GM18508 (cell line): ENCODE measurements around the gene ZDHHC9.

Experiments used
- ATAC-seq: cut with Tn5 transposase; IDR thresholded peaks from one replicate; pipeline ENCODE4 v1.9.1; 2021; ENCODE audit warnings: moderate number of reproducible peaks; ENCODE audit not compliant: insufficient read depth, unreplicated experiment

Gene ZDHHC9

DNA sequence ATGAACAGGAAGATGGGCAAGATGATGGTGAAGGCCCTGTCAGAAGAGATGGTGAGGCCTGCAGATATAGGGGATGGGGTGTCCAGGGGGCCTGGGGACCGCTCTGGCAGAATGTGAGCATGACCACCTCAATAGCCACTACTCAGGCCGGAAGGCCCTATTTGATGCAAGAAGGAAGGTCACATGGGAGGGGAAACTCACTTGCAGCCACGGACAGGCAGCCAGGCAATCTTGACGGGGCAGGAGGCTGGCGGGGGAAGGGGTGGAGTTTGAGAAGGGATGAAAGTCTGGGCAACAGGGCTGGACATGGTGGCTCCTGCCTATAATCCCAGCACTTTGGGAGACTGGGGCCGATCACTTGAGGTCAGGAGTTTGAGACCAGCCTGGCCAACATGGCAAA lies 55.2 kb downstream of the ZDHHC9 start:
- ATAC-seq = no peak

DNA sequence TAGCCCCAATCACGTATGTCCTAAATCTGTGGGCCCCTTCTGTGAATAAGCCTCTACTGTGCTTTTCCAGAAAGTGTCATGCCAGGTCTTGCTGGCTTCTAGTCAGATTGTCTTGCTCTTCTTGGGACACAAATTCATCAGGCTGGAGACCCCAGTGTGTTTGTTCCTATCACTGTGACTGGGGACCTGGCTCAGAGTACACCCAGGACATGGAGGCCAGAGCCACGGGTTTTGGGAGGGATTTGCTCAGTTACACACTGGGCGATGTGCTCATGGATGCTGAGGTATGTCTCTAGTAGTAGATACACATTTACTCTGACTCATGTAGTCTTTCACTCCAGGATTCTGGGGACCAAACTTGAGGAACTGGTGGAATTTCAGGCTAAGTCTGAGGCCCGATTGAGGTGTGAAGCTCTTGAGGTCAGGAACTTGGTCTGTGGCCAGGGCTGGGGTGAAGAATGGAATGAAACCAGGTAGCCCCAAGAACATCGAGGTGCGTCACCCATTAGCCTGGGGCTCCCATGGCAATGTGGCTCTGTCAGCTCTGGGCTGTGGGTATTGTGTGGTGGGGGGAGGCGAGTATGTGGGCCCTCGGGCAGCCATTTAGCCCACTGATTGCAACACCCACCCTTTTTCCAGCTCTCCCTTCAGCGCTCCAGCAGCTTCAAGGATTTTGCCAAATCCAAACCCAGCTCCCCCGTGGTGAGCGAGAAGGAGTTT lies 56.2 kb downstream of the ZDHHC9 start:
- ATAC-seq = no peak

DNA sequence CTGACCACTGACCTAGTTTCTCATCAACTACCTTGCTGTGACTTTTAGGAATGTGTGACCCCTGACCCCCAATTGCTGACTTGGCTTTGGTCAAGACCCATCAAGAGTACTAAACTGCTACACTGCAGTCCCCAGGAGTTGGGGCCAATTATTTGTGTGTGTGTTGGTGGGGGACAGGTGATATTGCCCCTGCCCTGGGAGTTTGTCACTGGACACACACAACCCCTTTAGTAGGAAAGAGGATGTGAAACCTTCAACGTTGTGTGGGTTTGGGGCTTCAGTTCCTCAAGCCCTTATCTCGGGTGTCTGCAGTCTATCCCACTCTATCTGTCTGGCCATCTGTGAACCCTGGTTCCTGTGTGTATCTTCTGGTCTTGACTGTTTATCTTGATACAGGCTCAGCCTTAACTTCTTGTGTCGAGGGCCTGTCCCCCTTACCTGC lies 57.5 kb downstream of the ZDHHC9 start:
- peak; percentile 86 for ATAC-seq

DNA sequence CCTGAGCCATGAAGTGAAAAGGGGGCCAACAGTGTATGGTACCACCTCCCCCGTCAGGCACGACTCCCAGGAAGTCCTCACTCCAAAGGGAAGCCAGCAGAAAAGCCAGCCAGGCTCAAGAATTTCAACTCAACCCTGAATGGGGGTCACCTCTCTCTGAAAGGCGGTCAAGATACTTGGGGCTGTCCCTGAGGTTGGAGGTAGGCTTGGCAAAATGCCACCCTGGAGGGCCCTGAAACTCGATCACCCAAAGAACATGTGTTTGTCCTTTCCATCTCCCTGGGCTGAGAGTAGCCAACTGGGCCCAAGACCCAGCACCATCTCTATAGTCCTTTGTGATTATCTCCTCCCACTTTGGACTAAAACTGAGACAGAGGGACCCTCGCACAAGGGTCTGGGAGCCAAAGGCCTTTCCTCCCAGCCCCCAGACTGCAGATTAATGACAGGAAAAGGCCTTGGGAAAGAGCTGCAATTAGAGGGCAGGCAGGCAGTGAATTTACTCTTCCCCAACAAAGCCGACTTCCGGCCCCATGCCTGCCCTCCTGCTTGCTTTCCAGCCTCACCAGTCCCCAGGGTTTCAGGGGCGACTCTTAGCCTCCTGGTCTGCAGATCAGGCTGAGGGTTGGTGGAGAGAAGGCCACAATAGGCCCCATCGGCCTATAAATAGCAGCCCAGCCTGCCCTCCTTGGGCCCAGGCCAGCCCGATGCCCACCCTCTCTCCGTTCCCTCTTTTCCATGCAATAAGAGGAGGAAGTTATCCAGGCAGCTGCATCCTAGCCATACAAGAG lies 58.3 kb downstream of the ZDHHC9 start:
- ATAC-seq = no peak

DNA sequence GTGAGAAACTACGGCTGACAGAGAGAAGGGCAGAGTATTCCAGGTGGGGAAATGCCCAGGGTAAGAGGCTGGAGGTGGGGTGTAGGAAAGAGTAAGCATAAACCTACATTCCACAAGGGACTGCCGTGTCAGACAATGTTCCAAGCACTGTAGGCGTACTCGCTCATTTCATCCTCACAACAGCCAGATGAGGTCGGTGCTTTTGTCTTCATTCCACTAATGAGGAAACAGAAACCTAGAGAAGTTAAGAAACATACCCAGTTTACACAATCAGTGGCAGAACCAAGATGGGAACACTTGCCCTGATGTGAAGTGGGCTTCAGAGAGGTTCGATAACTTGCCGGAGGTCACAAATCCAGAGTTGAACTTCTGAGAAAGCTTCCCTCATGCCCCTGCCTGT lies 59.3 kb downstream of the ZDHHC9 start:
- ATAC-seq = no peak

DNA sequence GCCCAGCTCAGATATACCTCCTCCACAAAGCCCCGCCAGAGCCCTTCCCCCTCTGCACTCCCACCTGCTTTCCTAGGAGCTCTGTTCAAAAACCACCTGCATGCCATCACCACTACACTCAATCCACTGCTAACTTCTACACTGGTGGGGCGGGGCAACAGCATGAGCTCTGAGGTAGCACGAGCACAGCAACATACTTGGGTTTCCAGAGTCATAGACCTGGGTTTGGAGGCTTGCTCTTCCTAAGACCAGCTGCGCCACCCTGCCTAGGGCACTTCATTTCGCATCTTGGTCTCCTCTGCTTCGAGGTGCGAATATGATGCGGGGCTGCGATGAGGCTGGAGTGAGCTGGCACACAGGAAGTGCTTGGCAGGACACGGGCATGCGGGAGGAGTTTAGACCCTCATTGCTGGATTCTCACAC lies 60.4 kb downstream of the ZDHHC9 start:
- no peak for ATAC-seq

DNA sequence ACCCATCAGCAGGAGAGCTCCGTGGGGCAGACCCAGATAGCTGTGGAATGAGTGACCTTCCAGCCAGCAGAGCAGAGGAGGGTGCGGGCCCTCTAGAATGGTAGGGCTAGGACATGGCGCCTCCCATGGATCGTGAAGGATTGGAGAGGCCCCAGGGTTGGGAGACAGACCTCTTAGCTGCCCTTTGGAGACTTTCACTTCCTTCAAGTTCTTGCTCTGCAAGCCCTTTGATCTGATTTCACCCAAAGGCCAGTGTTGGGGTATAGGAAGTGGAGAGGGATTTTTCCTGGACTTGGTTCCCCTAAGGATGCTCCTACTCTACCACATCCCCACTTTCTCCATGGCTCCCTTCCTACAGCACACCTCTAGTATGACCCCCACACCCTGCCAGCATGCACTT lies 61.0 kb downstream of the ZDHHC9 start:
- ATAC-seq = no peak

DNA sequence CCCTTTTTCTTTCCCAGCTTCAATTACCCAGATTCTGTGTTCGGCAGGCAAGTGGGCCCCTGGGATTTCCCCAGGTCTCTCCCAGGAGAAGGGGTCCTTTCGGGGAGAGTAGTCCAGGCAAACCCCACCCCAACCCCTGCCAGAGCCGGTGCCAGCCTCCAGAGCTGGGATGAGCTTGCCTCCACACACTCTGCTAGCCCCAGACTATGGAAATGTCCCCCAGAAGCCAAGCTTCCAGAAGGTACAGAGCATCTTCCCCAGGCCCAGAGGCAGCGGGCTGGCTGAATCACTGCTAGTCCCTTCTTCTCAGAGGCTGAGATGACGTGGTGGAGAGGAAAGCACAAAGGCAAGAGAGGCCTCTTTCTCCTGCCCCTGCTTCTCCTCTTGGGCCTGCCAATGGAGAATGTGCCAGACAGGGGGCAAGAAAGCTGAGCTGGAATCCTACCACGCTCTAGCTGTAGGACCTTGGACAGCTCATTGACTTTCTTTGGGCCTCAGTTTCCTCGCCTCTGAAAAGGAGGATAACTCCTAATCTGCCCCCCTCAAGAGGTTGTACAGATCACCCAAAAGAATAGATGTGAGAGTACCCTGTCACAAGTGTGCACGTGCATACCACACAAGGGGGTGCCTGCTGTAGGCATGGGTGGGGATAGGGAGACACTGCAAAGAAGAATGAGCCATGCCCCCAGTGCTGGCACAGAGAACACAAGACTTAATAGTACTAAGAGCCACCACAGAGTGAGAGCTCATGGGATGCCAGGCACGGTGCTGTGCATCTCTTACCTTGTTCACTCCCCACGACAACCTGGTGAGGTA lies 61.8 kb downstream of the ZDHHC9 start:
- ATAC-seq = no peak

DNA sequence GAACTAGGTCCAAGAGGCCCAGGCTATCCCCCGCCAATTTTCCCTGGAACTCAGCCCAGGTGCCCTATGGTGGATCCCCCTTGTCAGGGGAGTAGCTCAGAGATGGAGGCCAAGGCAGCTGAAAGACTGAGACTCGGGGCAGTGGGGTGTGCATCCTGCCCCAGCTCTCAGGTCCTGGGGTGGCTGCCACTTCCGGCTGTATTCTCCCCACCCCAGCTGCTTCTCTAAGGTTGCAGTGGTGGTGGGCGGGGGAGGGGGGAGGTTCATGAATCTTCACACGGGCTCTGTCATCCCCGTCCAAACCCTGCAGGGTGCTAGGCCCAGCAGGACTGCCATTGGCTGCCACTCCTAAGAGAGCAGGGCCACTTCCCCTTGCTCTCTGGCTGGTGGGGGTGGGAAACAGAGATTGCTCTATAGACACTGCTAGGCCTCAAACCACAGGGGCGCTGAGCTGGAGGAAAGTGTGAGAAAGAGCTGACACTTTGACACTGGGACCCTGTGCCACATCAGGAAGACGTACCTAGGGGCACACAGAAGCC lies 62.5 kb downstream of the ZDHHC9 start:
- peak; percentile 63 for ATAC-seq

DNA sequence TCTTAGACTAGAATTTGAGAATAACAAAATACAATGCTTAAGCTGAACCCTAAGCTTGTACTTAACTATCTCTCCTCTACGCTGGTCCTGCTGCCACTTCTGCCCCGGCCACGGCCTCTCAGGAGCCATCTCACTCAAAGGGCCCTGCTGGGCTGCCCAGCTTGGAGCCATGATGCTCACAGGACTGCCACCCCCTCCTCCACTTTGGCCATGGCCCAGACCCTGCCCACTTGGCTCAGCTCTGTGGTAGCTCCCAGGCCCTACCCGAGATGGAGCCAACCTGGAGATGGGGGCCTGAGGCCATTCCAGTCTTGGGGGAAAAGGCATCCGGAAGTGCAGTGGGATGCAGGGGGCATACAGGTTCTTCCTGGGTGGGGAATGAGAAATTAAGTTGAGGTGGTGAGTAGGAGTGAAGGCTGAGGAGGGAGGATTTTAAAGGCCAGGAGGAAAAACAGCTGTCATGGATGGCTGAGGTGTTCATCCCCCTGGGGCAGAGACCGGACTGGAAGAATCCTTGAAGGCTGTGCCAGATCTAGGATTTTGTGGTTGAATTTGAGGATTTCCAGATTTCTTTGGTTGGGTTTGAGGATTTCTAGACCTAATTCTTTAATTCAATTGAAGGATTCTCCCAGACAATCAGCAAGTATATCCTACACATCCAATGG lies 63.1 kb downstream of the ZDHHC9 start:
- no peak for ATAC-seq

DNA sequence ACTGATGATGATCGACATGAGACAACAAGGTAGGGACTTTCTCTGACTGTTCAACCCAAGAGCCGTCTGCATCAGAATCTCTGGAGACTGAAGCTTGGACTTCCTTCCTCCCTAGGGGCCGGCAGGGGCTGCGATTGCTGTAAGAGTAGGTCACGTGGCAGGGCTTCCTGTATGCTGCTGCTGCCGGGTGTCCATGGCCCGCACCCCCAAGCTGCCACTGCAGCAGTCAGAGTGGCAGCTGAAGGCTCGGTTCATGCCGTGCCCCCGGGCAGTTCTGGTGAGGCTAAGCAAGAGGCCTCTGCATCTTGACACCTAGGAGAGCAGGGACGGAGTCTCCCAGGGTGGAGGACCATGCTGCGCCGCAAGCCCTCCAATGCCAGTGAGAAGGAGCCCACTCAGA lies 63.9 kb downstream of the ZDHHC9 start, which contains the start of gene SASH3:
Gene SASH3 (plus strand): TSS at position 203 of the 400 bp plus-strand sequence. CDS start 149 bp downstream, at position 352.
- ATAC-seq = peak; percentile 24

DNA sequence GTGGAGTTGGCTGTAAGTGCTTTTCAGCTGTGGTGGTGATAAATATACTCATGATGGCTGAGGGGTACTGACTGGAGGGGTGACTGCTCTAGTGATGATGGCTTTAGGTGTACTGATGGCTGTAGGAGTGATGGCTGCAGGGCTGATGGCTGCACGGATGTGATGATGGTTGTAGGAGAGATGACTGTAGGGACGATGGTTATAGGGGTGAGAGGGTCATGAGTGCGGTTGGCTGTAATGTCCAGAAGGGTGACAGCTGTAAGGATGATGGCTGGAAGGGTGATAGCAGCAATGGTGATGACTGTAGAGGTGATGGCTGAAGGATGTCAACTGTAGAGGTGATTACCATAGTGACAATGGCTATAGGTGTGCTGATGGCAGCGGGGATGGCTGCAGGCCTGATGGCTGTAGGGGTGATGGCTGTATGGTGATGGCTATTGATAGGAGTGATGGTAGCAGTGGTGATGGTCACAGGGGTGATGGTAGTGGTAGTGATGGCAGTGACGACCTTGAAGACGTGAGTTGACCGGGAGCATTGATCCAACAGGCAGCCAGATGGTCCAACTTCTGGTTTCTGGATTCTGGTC lies 64.5 kb downstream of the ZDHHC9 start:
- ATAC-seq = no peak

DNA sequence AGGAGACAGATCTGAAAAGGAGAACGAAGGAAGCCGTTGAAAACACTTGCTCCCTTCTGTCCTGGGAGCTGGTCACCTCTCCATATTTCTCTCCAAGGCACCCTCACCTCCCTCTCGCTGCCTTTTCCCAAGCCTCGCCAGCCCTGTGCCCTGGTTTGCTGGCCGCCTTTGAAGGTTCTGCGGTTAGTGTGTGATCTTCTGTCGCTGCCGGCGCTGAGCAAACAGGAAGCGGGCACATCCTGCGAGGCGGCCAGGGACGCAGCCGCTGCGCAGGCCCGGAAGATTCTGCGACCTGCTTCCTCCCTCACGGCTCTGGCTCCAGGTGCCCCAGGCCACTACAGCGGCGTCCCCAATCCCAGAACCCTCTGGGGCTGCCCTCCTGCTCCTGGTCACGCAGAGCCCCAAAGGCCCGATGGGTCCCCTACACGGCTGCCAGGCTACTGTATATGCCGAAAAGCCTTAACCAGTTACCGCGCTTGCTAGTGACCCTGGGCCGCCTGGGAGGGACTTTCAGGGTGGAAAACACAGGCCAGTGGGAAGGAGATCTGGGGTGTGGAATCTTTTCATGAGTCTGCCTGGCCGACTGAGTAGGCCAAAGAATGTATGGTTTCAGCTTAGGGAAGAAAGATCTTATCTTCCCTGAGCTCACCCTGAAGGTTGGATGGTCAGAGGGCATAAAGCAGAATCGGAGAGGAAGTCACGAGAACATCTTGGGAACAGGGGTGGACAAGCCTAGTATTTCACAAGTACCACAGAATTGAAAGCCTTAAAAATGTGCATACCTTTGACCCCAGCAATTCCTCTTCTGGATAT lies 66.3 kb downstream of the ZDHHC9 start:
- no peak for ATAC-seq

DNA sequence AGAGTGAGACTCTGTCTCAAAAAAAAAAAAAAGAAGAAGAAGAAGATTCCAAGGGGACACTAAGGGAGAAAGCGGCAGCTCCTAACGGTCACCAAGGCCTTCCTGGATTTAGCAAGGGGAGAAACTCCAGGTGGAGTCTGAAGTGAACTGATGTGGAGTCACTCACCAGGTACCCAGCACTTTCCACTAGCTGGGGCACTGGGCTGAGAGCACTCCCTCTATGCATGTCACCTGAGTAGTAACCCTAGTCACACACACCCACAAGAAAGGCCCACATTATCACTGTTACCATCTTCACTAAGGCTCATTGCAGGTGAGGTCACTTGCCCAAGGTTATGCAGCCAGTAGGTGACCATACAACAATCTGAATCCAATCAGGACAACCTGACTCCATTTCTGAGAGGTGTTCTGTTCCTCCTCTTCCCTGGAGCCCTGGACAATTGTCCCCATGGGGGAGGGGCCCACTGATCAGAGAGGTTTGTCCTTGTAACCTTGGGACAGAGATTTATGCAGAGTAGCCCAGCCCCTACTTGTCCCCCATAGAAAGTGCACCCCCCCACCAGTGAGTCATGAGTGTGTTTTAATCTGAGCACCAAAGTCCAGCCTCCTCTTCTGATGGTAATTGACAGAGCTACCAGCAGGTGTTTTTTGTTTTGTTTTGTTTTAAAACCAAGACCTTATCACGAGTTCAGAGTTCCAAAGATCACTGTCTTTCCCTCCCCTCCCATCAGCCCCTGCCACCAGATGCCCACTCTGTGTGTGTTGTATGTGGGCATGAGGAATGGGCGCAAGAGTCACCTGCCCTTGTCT lies 69.8 kb downstream of the ZDHHC9 start:
- no peak for ATAC-seq

DNA sequence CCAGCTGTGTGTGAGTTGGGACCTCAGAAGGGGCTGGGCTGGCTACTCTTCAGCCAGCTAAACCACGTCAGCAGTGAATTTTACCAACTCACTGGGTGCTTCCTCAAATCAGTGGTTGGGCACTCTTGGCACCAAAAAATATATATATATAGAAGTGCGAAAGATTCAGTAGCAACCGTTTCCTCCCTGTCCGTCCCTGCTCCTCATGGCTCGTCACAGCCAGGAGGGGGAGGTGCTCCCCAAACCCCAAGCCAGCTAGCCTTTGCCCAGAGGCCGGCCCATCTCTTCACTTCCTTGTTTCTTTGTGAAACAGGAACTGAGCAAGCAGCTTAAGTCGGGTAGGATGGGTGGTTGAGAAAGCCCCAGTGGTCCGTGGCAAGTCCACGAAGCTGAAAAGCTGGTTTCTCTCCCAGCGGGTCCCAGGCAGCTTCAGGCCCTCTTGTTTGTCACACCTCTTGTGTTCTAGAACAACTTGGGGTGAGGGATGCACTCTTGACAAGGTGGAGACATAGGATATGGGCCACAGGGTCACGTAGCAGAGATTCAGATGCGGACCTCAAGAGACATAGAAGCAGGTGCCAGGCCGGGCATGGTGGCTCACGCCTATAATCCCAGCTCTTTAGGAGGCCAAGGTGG lies 70.8 kb downstream of the ZDHHC9 start:
- peak; percentile 78 for ATAC-seq

DNA sequence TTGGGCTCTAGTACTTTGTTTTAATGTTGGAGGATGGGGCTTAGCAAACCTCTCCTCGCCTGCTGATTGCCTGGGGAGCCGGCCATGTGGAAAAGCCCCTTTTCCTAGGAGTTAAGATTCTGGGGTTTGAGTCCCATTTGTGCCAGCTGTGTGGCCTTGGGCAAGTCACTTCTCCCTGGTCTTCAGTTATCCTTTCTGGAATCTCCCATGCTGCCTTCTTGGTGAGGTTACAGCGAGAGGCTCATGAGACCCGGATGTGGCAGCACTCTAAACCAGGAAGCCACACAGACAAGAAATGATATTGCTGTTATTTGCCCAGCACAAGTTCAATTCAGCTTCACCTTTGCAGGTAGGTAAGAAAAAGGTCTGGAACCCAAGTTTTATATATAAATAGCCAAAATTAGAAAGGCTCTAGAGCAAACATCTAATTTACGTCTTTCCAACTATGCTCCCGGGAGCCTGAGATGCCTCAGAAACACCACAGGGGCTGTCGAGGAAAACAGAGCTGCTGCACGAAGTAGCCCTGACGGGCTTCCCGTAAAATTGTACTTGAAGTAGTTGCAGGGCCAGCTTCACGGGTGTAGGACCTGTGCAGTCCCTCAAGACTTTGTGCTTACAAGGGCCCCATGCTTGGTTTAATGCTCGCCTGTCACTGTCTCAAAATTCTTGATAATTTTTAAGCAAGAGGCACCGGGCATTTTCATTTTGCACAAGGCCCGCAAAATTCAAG lies 72.3 kb downstream of the ZDHHC9 start:
- ATAC-seq = no peak
